ENCODE data around the gene PLEKHG5. TPM values are rescaled to one million over a fixed set of nuclear protein-coding genes. Genes with fewer than 3 reads are reported as not detected.

PLEKHG5 gene
- total RNA-seq, 4 donors from 2014 or later: 5.8 to 18.1 (median 12.0) TPM

DNA sequence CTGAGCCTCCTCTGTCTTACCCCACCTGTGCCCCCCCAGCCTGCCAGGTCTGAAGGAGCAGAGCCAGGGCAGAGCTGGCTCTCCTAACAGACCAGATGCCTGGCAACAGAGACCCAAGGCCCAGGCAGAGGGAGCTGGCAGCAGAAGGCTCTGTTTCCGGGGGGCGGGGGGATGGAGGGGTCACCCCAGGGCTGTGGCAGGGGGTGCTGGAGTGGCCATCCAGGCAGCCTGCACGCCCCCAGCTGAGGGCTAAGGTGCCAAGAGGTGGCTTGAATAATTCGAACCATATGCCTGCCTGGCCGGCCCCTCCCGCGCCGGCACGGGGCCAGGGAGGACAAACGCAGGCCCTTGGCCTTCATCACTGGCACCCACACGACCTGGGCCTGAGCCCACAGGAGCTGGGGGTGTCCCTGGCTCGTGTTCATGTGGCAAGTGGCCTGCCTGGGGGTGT lies 16.0 kb upstream of the PLEKHG5 start:
- Histone ChIP-seq H3K27ac (replicated peaks in 1 of 4) (no peak overlapping the region), H3K36me3 (no peaks in the 10 kb centered on the region), H3K27me3 (peaks cover 0 to 35% (median 0%) of the 10 kb centered on the region in 4 donors), H3K9me3 (no peaks in the 10 kb centered on the region), H3K4me3 (no peak overlapping the region), H3K4me1 (peaks cover 3 to 6% (median 4%) of the 10 kb centered on the region in 4 donors)
- TF ChIP-seq POLR2AphosphoS5 (IDR thresholded peaks at IDR 0.05) (no peak), POLR2A (IDR thresholded peaks at IDR 0.05; ENCODE audit: low read depth) (no peak), EP300 (IDR thresholded peaks at IDR 0.05) (no peak)
- TF ChIP-seq, protein P1, sequence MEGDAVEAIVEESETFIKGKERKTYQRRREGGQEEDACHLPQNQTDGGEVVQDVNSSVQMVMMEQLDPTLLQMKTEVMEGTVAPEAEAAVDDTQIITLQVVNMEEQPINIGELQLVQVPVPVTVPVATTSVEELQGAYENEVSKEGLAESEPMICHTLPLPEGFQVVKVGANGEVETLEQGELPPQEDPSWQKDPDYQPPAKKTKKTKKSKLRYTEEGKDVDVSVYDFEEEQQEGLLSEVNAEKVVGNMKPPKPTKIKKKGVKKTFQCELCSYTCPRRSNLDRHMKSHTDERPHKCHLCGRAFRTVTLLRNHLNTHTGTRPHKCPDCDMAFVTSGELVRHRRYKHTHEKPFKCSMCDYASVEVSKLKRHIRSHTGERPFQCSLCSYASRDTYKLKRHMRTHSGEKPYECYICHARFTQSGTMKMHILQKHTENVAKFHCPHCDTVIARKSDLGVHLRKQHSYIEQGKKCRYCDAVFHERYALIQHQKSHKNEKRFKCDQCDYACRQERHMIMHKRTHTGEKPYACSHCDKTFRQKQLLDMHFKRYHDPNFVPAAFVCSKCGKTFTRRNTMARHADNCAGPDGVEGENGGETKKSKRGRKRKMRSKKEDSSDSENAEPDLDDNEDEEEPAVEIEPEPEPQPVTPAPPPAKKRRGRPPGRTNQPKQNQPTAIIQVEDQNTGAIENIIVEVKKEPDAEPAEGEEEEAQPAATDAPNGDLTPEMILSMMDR (IDR thresholded peaks at IDR 0.05): no peak
- intact Hi-C loops (cut with DNase I): no loop called here
- no peak for DNase-seq (ENCODE audit: extremely low spot score)
- WGBS: 76% methylated on average over 8 of the region's 12 CpGs

DNA sequence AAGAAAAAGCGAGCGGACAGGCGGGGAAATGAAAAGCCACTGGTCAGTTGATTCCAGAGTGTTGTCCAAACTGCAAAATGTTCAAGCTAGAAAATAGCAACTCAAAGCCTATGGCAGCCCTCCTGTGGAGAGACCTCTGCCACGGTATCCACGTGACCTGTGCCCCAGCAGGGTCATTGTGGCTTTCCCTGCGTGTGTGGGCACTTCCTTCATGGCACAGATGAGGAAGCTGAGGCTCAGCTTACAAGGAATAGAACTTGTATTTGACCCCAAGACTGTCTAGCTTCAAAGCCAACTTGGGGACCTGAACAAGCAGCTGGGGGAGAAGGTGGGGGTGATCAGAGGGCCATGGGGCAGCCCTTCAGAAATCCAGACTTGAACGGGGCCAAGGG lies 15.6 kb upstream of the PLEKHG5 start:
- DNase-seq (ENCODE audit: extremely low spot score): no peak
- Histone ChIP-seq H3K27me3 (peaks cover 0 to 38% (median 0%) of the 10 kb centered on the region in 4 donors), H3K36me3 (no peaks in the 10 kb centered on the region), H3K4me1 (peaks cover 8 to 10% (median 9%) of the 10 kb centered on the region in 4 donors), H3K9me3 (no peaks in the 10 kb centered on the region), H3K4me3 (no peak overlapping the region), H3K27ac (replicated peaks in 1 of 4) (no peak overlapping the region)
- TF ChIP-seq POLR2A (IDR thresholded peaks at IDR 0.05; ENCODE audit: low read depth): no peak
- TF ChIP-seq, protein P1 (IDR thresholded peaks at IDR 0.05): no peak
- TF ChIP-seq POLR2AphosphoS5 (IDR thresholded peaks at IDR 0.05): no peak
- no peak for TF ChIP-seq EP300 (IDR thresholded peaks at IDR 0.05)
- WGBS: 68% methylated on average over 6 of the region's 7 CpGs
- intact Hi-C loops (cut with DNase I): no loop called here

DNA sequence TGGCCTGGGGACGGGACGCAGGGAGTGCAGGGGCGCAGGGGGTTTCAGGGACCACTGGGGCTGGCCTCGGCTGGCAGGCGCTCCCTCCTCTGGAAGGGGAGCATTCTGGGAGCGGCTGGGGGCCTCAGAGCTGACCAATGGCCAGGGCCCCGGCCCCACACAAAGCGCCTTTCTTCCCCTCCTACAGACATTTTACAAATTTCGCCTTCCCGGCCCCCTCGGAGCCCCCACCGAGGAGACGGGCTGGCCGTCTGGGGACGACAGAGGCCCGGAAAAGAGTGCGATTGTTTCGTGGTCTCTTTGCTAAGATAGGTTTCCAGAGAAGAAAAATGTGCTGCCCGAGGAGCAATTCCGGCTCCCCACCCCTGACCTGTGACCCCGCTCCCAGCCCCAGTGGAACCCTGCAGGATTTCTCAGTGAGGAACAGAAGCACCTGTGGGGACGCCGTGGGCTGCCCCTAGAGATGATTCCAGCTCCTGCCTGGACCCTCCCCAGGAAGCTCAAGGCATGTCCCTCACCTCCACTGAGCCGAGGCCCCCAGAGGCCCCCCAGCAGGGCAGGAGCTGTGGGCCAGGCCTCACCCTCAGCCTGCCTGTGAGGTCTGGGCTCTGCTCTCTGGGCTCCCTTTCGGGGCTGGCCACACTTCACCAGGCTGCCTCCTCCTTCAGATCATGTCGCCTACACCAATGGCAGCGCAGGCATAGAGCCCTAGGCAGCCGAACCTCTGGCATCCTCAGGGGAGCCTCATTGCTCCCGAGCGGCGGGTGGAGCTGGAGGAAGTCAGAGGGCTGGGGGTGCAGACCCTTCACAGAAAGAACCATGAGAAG lies 15.0 kb upstream of the PLEKHG5 start:
- Histone ChIP-seq H3K27me3 (peaks cover 0 to 41% (median 0%) of the 10 kb centered on the region in 4 donors), H3K4me1 (peaks cover 13 to 15% (median 14%) of the 10 kb centered on the region in 4 donors), H3K27ac (replicated peaks in 1 of 4) (no peak overlapping the region), H3K36me3 (no peaks in the 10 kb centered on the region), H3K9me3 (no peaks in the 10 kb centered on the region), H3K4me3 (no peak overlapping the region)
- intact Hi-C loops (cut with DNase I): no loop called here
- 87% methylated on average over 25 of the region's 31 CpGs for WGBS
- DNase-seq (ENCODE audit: extremely low spot score): no peak
- TF ChIP-seq, protein P1 (IDR thresholded peaks at IDR 0.05): no peak
- TF ChIP-seq EP300 (IDR thresholded peaks at IDR 0.05) (no peak), POLR2A (IDR thresholded peaks at IDR 0.05; ENCODE audit: low read depth) (no peak), POLR2AphosphoS5 (IDR thresholded peaks at IDR 0.05) (no peak)

DNA sequence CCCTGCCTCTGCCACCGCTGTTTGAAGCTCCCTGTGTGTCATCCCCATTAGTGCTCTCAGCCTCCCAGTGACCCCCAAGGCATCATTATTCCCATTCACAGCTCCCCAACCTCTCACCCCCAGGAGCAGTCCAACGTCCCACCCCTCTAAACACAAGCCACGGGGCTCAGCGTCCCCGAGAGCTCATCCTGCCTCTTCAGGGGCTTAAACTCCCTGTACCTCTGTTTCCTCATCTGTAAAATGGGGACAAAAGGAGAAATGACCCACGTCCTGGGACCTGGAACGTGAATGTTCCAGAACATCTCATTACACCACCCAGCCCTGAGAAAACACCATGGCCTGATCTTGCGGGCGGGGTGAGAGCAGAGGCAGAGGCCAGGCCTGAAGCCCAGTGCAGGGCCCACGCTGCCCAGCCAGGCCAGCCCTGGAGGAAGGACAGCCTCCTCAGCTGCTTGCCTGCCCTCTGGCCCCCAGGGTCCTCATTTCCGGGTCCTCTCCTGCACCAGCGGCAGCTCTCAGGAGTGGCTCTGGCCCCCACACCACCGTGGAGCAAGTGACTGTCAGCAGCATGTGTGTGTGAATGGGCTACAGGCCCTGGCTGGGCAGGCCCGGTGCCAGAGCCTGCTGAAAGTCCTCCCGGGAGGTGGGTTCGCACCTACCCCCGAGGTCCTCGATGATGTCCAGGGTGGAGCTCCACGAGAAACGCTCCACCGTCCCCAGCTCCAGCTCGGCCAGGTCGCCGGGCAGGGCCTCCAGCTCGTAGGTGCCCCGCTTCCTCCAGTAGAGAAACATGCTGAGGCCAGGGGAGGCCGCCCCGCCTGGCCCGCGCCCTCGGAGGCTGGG lies 14.1 kb upstream of the PLEKHG5 start:
- intact Hi-C loops (cut with DNase I): no loop called here
- Histone ChIP-seq H3K27ac (replicated peaks in 1 of 4) (no peak overlapping the region), H3K27me3 (peaks cover 0 to 41% (median 0%) of the 10 kb centered on the region in 4 donors), H3K4me1 (peaks cover 13 to 18% (median 17%) of the 10 kb centered on the region in 4 donors), H3K4me3 (no peak overlapping the region), H3K36me3 (no peaks in the 10 kb centered on the region), H3K9me3 (no peaks in the 10 kb centered on the region)
- DNase-seq (ENCODE audit: extremely low spot score): no peak
- TF ChIP-seq, protein P1 (IDR thresholded peaks at IDR 0.05): no peak
- no peak for TF ChIP-seq POLR2A (IDR thresholded peaks at IDR 0.05; ENCODE audit: low read depth)
- TF ChIP-seq POLR2AphosphoS5 (IDR thresholded peaks at IDR 0.05): no peak
- no peak for TF ChIP-seq EP300 (IDR thresholded peaks at IDR 0.05)
- WGBS: 95% methylated on average over 12 of the region's 31 CpGs
